PFSK-1 (cell line): Measurements from ENCODE around the gene BMAL1.

Experiments used
- FOXP2 ChIP-seq: optimal IDR thresholded peaks from 2 replicates; pipeline ENCODE3; 2011; ENCODE audit warnings: borderline replicate concordance, control low read depth, inconsistent platforms; ENCODE audit not compliant: insufficient read depth; ENCODE audit errors: extremely low read length, extremely low read depth
- POLR2AphosphoS5 ChIP-seq: IDR thresholded peaks from 2 replicates; pipeline ENCODE4 v1.6.1; 2012; ENCODE audit warnings: low read depth, mild to moderate bottlenecking, control low read depth, low read length, moderate library complexity
- TAF1 ChIP-seq: IDR thresholded peaks from 2 replicates; pipeline ENCODE4 v1.6.1; 2012; ENCODE audit warnings: low read length, control low read depth, borderline replicate concordance; ENCODE audit not compliant: insufficient read depth
- TF ChIP-seq, protein P1 (sequence below), 2 experiments: IDR thresholded peaks; 2 replicates each; pipeline versions ENCODE4 v1.6.1 to v1.8.0; 2011 to 2012; ENCODE audit warnings: low read depth in 2 of 2, low read length in 2 of 2, control low read depth in 1 of 2, inconsistent platforms in 1 of 2, mild to moderate bottlenecking in 1 of 2, moderate library complexity in 1 of 2; ENCODE audit not compliant: insufficient read depth in 1 of 2

DNA sequence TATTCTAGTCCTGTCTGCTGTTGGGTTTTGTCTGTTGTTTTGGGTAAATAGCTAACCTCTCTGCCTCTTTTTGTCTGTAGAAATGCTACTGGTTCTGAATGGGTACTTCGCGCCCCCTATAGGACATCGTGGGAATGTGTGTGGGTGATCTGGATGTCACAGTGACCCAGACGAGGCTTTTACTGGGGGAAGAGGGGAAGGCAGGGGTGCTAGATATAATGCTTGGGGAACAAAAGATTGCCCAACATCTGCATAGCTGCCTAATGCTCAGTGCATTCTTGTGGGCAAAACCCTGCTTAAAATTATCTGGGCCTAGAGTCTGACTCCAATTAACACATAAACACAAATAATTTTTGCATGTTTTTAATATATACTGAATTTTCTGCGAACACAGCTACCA lies 57.7 kb downstream of the BMAL1 start:
- no peak for TF ChIP-seq POLR2AphosphoS5
- TF ChIP-seq, protein P1, sequence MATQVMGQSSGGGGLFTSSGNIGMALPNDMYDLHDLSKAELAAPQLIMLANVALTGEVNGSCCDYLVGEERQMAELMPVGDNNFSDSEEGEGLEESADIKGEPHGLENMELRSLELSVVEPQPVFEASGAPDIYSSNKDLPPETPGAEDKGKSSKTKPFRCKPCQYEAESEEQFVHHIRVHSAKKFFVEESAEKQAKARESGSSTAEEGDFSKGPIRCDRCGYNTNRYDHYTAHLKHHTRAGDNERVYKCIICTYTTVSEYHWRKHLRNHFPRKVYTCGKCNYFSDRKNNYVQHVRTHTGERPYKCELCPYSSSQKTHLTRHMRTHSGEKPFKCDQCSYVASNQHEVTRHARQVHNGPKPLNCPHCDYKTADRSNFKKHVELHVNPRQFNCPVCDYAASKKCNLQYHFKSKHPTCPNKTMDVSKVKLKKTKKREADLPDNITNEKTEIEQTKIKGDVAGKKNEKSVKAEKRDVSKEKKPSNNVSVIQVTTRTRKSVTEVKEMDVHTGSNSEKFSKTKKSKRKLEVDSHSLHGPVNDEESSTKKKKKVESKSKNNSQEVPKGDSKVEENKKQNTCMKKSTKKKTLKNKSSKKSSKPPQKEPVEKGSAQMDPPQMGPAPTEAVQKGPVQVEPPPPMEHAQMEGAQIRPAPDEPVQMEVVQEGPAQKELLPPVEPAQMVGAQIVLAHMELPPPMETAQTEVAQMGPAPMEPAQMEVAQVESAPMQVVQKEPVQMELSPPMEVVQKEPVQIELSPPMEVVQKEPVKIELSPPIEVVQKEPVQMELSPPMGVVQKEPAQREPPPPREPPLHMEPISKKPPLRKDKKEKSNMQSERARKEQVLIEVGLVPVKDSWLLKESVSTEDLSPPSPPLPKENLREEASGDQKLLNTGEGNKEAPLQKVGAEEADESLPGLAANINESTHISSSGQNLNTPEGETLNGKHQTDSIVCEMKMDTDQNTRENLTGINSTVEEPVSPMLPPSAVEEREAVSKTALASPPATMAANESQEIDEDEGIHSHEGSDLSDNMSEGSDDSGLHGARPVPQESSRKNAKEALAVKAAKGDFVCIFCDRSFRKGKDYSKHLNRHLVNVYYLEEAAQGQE (IDR thresholded peaks at IDR 0.05; ENCODE audit: insufficient read depth in 1 of 2, low read depth in 2 of 2, low read length in 2 of 2) = no peak
- TF ChIP-seq TAF1 = no peak
- no peak for TF ChIP-seq FOXP2
